HG02885 (cell line): ENCODE results near the gene YIPF1.

ENCODE experiments used
- ATAC-seq: cut with Tn5 transposase; IDR thresholded peaks from one replicate; pipeline ENCODE4 v1.9.1; 2021; ENCODE audit warnings: mild to moderate bottlenecking; ENCODE audit not compliant: unreplicated experiment, poor library complexity

The YIPF1 gene

GRCh38 chr1:53889304-53890298 lies at the start of gene YIPF1:
Gene YIPF1 (minus strand): TSS chr1:53889797. CDS start chr1:53888937, 860 bp downstream.
- ATAC-seq: peak; percentile 92

GRCh38 chr1:53938136-53938830 lies 48.7 kb upstream of the YIPF1 start:
- ATAC-seq: no peak

- no peak for ATAC-seq
Observed at GRCh38 chr1:53936430-53936829, 46.8 kb upstream of the YIPF1 start.

GRCh38 chr1:53934170-53934765 lies 44.7 kb upstream of the YIPF1 start:
- ATAC-seq: no peak

- no peak for ATAC-seq
Observed at GRCh38 chr1:53931523-53931922, 41.9 kb upstream of the YIPF1 start.

GRCh38 chr1:53930932-53931331 lies 41.3 kb upstream of the YIPF1 start:
- no peak for ATAC-seq

GRCh38 chr1:53929246-53929960 lies 39.8 kb upstream of the YIPF1 start:
- ATAC-seq: no peak

GRCh38 chr1:53927376-53927881 lies 37.8 kb upstream of the YIPF1 start:
- ATAC-seq: no peak

GRCh38 chr1:53919675-53920066 lies 30.1 kb upstream of the YIPF1 start:
- ATAC-seq: no peak

GRCh38 chr1:53918343-53918742 lies 28.7 kb upstream of the YIPF1 start:
- no peak for ATAC-seq

- ATAC-seq: no peak
Observed at GRCh38 chr1:53913352-53914033, 23.9 kb upstream of the YIPF1 start.

- ATAC-seq: no peak
Observed at GRCh38 chr1:53911442-53911841, 21.8 kb upstream of the YIPF1 start.

- no peak for ATAC-seq
Observed at GRCh38 chr1:53909946-53910345, 20.3 kb upstream of the YIPF1 start.

- no peak for ATAC-seq
Observed at GRCh38 chr1:53906121-53906520, 16.5 kb upstream of the YIPF1 start.

- no peak for ATAC-seq
Observed at GRCh38 chr1:53905509-53905908, 15.9 kb upstream of the YIPF1 start.

- no peak for ATAC-seq
Observed at GRCh38 chr1:53902235-53903138, 12.9 kb upstream of the YIPF1 start.

- ATAC-seq: no peak
Observed at GRCh38 chr1:53899708-53900107, 10.1 kb upstream of the YIPF1 start.

GRCh38 chr1:53899206-53899628 lies 9.6 kb upstream of the YIPF1 start:
- ATAC-seq: no peak
